GM12878 (cell line): ENCODE results near the gene IQCK.

Source experiments
- BACH1 ChIP-seq: fragments of 450-650 bp; IDR thresholded peaks from 2 replicates; pipeline ENCODE4 v1.6.1; 2017; ENCODE audit warnings: mild to moderate bottlenecking, borderline replicate concordance
- CHD4 ChIP-seq: fragments of 200-600 bp; sonication (generic); IDR thresholded peaks from 2 replicates; pipeline ENCODE4 v1.6.1; 2016; ENCODE audit warnings: mild to moderate bottlenecking
- CTCF ChIP-seq, 3 experiments: IDR thresholded peaks in 2 of 3; conservative IDR thresholded peaks in 1 of 3; 2 replicates each; pipeline ENCODE4 v1.5.1; 2011; ENCODE audit warnings: low read depth in 3 of 3, low read length in 3 of 3, mild to moderate bottlenecking in 3 of 3, control low read depth in 2 of 3, moderate library complexity in 2 of 3, inconsistent platforms in 1 of 3, mixed read lengths in 1 of 3; ENCODE audit not compliant: control insufficient read depth in 2 of 3, insufficient read depth in 1 of 3; ENCODE audit errors: extremely low read depth in 1 of 3
- DPF2 ChIP-seq: fragments of 450-650 bp; IDR thresholded peaks from 2 replicates; pipeline ENCODE4 v1.6.1; 2017; ENCODE audit warnings: mild to moderate bottlenecking
- ETV6 ChIP-seq, 2 experiments: fragments of 450-650 bp in 1 of 2; IDR thresholded peaks in 1 of 2; conservative IDR thresholded peaks in 1 of 2; 2 replicates each; pipeline ENCODE4 v1.6.1; 2014; ENCODE audit warnings: antibody characterized with exemption in 1 of 2, borderline replicate concordance in 1 of 2, low read depth in 1 of 2, mild to moderate bottlenecking in 1 of 2, moderate library complexity in 1 of 2
- EZH2 ChIP-seq: IDR thresholded peaks from 2 replicates; pipeline ENCODE4 v1.6.1; 2012; ENCODE audit warnings: low read depth, mild to moderate bottlenecking, control low read depth, inconsistent platforms, low read length, borderline replicate concordance; ENCODE audit not compliant: control insufficient read depth
- GABPA ChIP-seq: IDR thresholded peaks from 2 replicates; pipeline ENCODE4 v1.6.1; 2014; ENCODE audit warnings: antibody characterized with exemption, low read depth, mild to moderate bottlenecking, inconsistent platforms
- MYC ChIP-seq: IDR thresholded peaks from 2 replicates; pipeline ENCODE4 v1.6.1; 2011; ENCODE audit warnings: mild to moderate bottlenecking, low read length, moderate library complexity, inconsistent platforms; ENCODE audit not compliant: insufficient read depth, insufficient replicate concordance, insufficient read length, severe bottlenecking
- POLR2A ChIP-seq: IDR thresholded peaks from 2 replicates; pipeline ENCODE4 v1.6.1; 2011; ENCODE audit warnings: low read depth, mild to moderate bottlenecking, low read length
- RAD51 ChIP-seq: fragments of 450-650 bp; IDR thresholded peaks from 2 replicates; pipeline ENCODE4 v1.6.1; 2016; ENCODE audit warnings: moderate library complexity, mild to moderate bottlenecking, inconsistent platforms
- SMARCA5 ChIP-seq: fragments of 450-650 bp; IDR thresholded peaks from 2 replicates; pipeline ENCODE4 v1.6.1; 2017; ENCODE audit warnings: mild to moderate bottlenecking
- ZZZ3 ChIP-seq: IDR thresholded peaks from 2 replicates; pipeline ENCODE4 v1.6.1; 2011; ENCODE audit warnings: low read depth; ENCODE audit not compliant: control insufficient read depth, insufficient read length
- TF ChIP-seq, protein P1 (sequence below): fragments of 450-650 bp; IDR thresholded peaks from 2 replicates; pipeline ENCODE4 v1.6.1; 2017; ENCODE audit warnings: mild to moderate bottlenecking, moderate library complexity

DNA sequence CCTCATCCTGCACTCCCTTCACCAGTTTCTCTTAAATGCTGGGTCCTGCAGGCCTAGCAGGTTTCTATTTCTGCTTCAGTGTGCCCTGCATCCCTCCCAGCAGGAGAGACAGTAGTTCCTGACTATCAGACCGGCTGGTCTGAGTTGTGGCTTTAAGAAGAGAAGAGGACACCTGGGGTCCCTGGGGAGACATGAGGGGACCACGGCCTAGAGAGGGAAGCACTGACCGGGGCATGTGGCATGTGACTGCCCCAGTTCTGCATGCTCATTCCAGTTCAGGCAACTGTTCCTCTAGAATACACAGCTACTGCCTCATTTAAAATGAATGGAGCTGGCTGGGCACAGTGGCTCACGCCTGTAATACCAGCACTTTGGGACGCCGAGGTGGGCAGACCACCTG is 105.3 kb downstream of the IQCK start:
- TF ChIP-seq, protein P1, sequence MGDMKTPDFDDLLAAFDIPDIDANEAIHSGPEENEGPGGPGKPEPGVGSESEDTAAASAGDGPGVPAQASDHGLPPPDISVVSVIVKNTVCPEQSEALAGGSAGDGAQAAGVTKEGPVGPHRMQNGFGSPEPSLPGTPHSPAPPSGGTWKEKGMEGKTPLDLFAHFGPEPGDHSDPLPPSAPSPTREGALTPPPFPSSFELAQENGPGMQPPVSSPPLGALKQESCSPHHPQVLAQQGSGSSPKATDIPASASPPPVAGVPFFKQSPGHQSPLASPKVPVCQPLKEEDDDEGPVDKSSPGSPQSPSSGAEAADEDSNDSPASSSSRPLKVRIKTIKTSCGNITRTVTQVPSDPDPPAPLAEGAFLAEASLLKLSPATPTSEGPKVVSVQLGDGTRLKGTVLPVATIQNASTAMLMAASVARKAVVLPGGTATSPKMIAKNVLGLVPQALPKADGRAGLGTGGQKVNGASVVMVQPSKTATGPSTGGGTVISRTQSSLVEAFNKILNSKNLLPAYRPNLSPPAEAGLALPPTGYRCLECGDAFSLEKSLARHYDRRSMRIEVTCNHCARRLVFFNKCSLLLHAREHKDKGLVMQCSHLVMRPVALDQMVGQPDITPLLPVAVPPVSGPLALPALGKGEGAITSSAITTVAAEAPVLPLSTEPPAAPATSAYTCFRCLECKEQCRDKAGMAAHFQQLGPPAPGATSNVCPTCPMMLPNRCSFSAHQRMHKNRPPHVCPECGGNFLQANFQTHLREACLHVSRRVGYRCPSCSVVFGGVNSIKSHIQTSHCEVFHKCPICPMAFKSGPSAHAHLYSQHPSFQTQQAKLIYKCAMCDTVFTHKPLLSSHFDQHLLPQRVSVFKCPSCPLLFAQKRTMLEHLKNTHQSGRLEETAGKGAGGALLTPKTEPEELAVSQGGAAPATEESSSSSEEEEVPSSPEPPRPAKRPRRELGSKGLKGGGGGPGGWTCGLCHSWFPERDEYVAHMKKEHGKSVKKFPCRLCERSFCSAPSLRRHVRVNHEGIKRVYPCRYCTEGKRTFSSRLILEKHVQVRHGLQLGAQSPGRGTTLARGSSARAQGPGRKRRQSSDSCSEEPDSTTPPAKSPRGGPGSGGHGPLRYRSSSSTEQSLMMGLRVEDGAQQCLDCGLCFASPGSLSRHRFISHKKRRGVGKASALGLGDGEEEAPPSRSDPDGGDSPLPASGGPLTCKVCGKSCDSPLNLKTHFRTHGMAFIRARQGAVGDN = no peak
- no peak for TF ChIP-seq ZZZ3
- TF ChIP-seq RAD51 = no peak
- no peak for TF ChIP-seq CTCF (IDR thresholded peaks at IDR 0.05 in 2 of 3, conservative IDR thresholded peaks at IDR 0.05 in 1 of 3; ENCODE audit: control insufficient read depth in 2 of 3, extremely low read depth in 1 of 3, insufficient read depth in 1 of 3, low read depth in 3 of 3, low read length in 3 of 3)
- TF ChIP-seq DPF2 = no peak
- TF ChIP-seq ETV6 (conservative IDR thresholded peaks at IDR 0.05 in 1 of 2, IDR thresholded peaks at IDR 0.05 in 1 of 2; ENCODE audit: borderline replicate concordance in 1 of 2, low read depth in 1 of 2) = no peak
- TF ChIP-seq MYC = no peak
- TF ChIP-seq CHD4 = no peak
- no peak for TF ChIP-seq POLR2A
- TF ChIP-seq BACH1 = no peak
- no peak for TF ChIP-seq GABPA
- no peak for TF ChIP-seq SMARCA5
- TF ChIP-seq EZH2 = no peak
